HG03575 (cell line): Measurements from ENCODE around the gene TGFBR3.
"Not testable (repeated sequence)": the region's sequence is repeated elsewhere in the genome, so short reads cannot be mapped to it uniquely, and the experiment has no call there.

Experiments used
- ATAC-seq: cut with Tn5 transposase; IDR thresholded peaks from one replicate; pipeline ENCODE4 v1.9.1; 2021; ENCODE audit not compliant: unreplicated experiment, insufficient number of reproducible peaks, low FRiP score; ENCODE audit errors: extremely low read depth

TGFBR3 gene

GRCh38 chr1:91689641-91690481 lies 196.1 kb downstream of the TGFBR3 start:
- ATAC-seq = no peak

DNA sequence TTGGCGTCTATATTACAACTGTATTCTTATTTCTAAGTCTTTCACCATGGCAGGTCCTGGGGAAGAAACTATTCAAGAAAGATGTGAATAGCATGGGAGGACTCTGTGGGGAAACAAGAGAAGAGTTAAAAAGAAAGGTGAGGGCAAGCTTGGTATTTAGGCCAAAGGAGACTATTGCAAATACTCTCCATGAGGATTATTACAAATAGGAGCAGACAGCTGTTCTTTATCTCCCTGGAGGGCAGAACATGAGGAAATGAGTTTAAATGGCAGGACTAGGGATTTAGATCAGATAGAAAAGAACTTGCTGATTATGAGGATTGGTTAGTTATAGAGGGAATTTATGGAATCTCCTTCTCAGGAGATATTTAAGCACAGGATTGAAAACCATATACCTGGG lies 198.5 kb downstream of the TGFBR3 start:
- ATAC-seq = no peak

- ATAC-seq = no peak
These were observed 200.0 kb downstream of the TGFBR3 start for GRCh38 chr1:91685994-91686393.

GRCh38 chr1:91684481-91685196 lies 201.3 kb downstream of the TGFBR3 start:
- no peak for ATAC-seq

DNA sequence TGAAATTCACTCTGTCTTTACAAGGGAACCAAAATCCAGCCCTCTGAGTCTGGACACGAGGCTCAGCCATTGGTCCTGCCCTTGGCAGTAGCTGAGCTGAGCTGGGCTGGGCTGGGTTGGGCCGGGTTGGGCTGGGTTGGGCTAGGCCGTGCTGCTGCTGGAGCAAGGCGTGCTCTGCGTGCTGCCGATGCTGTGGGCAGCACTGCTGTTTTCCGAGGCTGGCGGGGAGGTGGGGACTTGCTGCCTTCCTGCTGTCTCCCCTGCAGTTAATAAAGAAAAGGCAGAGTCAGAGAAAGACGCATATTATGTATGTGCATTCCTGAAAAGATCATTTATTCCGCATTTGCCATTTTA lies 202.4 kb downstream of the TGFBR3 start:
- no peak for ATAC-seq

DNA sequence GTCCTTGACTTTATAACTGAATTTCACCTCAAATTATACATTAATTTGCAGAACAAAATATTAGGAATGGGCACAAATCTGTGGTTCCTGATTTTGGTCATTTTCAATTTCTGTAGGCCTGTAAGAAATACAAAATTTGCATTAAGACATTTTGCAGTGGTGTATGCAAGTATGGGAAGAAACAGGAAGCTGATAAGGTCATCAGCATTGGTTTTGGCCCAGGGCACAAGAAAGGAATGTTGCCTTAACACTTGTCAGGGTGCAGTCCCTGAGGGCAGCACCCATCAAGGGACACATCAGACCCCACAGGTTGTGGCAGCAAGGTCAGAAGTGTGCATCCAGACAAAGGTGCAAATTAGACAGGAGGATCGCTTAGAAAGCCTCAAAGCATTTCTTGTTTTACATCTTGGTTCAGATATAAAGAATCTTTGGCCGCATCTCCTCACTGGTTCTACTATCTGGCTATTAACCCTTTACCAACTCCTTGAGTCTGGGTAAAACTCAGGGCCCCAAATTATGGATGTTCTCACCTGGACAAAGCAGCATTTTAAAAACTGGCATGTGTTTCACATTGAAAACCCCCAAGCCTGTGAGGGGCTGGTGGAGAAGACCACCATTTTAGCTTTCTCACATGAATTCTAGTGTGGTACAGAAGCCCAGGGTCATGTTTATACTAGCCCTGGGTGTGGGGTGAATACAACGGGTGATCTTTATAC lies 202.9 kb downstream of the TGFBR3 start:
- no peak for ATAC-seq

GRCh38 chr1:91680556-91681155 lies 205.3 kb downstream of the TGFBR3 start:
- no peak for ATAC-seq

DNA sequence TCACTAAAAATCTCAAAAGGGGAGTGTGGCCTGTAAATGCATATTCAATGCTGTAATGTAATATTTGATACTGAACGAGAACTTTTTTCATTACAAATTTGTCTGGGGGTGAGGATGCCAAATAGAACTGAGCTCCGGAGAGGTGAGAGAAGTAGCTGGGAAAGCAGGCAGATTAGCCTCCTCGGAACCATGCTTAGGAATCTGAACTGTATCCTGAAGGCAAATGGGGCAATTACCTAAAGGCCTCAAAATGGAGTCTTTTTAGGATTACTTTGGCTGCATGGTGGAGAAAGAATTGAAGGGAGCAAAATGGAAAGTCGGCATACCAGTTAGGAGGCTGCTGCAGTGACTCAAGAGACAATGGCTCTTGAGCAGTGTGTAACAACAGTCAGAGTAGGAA lies 206.5 kb downstream of the TGFBR3 start:
- no peak for ATAC-seq

GRCh38 chr1:91676030-91676429 lies 209.9 kb downstream of the TGFBR3 start:
- no peak for ATAC-seq

DNA sequence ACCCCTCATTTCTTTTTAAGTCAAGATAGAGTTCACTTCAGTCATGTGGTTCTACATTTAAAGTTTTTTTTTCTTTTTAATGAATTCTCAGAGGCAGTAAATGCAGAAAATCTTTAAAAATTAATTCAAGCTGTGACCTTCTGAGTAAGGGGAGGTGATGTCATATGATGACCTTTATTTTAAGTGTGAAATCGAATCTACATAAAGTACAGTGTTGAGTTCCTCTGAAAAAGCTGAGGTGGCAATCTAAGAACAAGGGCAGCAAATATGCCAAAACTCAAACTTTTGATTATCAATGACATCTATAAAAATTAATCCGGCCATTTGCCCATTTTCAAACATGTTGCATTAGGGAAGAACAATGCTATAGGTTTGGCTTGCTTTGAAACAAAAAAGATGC lies 211.8 kb downstream of the TGFBR3 start:
- no peak for ATAC-seq

- no peak for ATAC-seq
These were observed 212.3 kb downstream of the TGFBR3 start for GRCh38 chr1:91673613-91674012.

GRCh38 chr1:91672601-91673161 lies 213.3 kb downstream of the TGFBR3 start:
- ATAC-seq = no peak

DNA sequence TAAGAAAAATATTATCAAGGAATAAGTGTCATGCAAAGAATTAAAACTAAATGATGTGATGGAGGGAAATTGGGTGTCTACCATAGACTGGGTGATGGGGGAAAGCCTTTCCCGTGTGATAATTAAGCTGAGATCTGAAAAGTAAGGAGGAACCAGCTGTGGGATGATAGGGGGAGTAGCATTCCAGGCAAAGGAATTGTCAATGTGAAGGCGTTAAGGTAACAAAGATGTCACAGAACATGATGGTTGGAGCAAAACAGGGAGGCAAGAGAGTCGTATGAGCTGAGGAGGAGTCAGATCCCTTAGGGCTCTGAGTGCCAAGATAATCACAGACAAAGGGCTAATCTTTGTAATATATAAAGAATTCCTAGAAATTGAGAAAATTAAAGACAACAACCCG lies 215.2 kb downstream of the TGFBR3 start:
- no peak for ATAC-seq

DNA sequence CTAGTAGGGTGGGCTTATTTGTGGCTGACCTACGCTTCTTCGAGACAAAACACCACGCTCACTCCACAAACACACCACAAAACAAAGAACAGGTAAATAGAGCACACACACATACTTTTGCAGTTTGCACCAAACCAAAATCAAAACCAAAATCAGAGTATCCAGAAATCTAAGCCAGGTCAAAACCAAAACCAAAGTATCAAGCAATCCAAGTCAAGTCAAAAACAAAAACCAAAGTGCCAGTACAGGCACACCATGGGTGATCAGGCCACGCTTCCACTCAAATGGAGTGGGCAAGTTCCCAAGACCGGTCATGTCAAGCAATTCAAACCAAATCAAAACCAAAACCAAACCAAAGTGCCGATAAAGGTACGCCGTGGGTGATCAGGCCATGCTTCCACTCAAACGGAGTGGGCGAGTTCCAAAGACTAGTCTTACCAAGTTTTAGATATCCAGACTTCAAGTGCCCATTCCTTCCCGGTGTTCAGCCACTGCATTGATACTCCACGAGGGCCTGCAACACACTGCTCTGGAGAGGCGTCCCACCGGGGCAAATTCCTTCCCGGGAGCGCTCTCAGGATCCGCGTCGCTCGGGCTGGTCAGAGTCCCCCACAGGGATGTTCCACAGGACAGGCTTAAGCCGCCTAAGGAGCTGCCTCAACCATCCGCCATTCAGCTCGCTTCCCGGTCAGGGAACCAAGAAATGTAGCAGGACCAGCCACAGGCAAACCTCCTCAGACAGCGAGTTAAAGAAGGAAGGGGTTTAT lies 216.2 kb downstream of the TGFBR3 start:
- ATAC-seq = no peak

DNA sequence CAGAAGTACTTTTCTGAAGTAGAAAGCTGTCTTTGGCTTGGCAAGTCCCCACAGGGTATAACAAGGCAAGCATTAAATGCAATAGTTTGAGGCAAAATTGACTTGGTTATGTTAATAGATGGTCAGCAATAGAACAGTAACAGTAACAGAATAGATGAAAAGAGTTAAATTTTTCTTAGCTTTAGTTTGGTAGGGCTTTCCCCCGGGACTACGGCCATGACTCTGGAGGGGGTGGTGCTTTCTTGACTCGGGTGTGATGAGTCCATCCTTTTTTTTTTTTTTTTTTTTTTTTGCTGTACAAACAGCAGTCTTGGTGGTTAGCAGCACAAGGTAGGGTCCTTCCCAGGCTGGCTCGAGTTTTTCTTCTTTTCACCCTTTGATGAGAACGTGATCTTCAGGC lies 219.3 kb downstream of the TGFBR3 start:
- ATAC-seq = not testable (repeated sequence)

GRCh38 chr1:91661121-91661520 lies 224.8 kb downstream of the TGFBR3 start:
- no peak for ATAC-seq

GRCh38 chr1:91660708-91661107 lies 225.2 kb downstream of the TGFBR3 start:
- ATAC-seq = no peak

DNA sequence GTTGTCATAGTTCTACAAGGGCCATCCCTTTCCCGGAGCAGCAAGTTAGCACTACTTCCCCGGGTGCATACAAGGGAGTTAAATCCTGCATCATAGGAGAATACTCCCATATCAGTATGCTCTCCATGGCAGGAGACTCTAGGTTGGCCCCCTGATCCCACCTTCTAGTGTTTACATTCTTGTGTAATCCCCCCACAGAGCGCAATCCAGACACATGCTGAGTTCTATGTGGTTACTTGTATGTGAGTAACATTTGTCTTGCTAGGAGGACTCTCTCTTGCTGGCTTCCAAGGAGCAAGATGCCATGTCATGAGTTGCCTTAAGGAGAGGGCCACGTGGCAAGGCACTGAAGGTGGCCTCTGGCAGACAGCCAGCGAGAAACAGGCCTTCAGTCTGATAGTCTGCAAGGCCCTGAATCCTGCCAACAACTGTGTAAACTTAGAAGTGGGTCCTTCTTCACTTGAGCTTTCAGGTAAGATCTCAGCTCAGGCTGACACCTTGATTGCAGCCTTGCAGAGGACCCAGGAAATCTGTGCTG lies 230.0 kb downstream of the TGFBR3 start:
- no peak for ATAC-seq
